Measurements from ENCODE around the gene MICAL2. TPM values are rescaled to one million over a fixed set of nuclear protein-coding genes. Genes with fewer than 3 reads are reported as not detected.
A peak's percentile ranks its signal among the peaks of the same experiment; 100 is the strongest.

Gene MICAL2
- total RNA-seq, 3 donors from 2014 or later, result 263 to 384 (median 312) TPM

DNA sequence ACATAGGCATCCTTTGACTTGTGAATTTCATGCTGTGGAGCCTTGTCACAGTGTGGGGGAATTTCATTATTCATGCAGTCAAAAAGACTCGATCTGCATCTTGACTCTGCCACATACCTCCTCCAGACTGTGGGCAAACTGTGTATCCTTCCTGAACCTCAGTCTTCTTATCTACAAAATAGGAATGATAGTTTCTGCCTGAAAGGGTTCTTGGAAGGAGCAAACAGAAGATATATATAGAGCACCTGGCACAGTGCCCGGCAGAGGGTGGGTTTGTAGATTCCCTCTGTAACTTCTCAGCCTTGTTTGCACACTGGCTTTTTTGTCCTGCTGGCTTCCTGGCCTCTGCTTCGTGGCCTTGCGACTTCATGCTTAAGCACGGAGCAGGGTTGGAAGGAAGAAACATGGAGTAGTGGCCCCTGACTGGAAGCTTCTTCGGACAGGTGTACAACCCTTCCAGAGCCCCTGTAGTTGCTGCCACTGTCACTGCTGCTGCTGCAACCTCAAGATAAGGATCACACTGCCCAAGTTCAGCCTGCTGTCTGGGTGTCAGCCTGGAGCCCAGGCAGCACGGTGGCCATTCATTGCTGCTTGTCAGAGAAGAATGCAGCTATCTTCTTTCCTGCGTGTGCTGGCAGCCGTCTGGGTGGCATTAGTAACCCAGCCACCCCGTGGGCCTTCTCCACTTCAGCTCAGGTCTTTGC lies 106.4 kb downstream of the MICAL2 start:
- TF ChIP-seq, protein P1, sequence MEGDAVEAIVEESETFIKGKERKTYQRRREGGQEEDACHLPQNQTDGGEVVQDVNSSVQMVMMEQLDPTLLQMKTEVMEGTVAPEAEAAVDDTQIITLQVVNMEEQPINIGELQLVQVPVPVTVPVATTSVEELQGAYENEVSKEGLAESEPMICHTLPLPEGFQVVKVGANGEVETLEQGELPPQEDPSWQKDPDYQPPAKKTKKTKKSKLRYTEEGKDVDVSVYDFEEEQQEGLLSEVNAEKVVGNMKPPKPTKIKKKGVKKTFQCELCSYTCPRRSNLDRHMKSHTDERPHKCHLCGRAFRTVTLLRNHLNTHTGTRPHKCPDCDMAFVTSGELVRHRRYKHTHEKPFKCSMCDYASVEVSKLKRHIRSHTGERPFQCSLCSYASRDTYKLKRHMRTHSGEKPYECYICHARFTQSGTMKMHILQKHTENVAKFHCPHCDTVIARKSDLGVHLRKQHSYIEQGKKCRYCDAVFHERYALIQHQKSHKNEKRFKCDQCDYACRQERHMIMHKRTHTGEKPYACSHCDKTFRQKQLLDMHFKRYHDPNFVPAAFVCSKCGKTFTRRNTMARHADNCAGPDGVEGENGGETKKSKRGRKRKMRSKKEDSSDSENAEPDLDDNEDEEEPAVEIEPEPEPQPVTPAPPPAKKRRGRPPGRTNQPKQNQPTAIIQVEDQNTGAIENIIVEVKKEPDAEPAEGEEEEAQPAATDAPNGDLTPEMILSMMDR (IDR thresholded peaks at IDR 0.05), result no peak
- Histone ChIP-seq H3K4me1 (ENCODE audit: low read depth) (peaks cover 6% of the 10 kb centered on the region), H3K9me3 (no peaks in the 10 kb centered on the region), H3K4me3 (no peak overlapping the region), H3K36me3 (ENCODE audit: low read depth) (no peaks in the 10 kb centered on the region)
- intact Hi-C loops (cut with DNase I, micrococcal nuclease), result no loop called here
- DNase-seq, result peak in 1 of 3 donors; percentile 51
- ATAC-seq, result no peak

DNA sequence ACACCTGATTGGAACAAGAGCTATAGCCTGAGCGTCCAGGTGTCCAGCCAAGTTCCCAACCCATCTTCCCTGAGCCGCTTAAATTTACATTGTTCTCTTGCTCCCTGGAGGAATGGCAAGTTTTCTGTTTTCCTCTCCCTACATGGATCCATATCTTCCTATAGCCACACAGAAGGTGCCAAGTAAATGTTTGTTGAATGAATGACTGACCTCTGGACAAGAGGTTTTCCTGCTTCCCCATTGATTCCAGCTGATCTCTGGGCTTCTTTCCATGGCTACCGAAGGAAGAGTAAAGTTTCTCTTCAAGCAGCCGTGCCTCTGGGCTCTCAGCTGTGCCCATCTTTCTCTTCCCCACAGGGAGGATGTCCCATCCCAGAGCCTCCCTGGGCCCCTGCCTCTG lies 107.5 kb downstream of the MICAL2 start:
- no peaks in the 10 kb centered on the region for H3K9me3 ChIP-seq
- DNase-seq, result no peak
- no peak overlapping the region for H3K4me3 ChIP-seq
- H3K4me1 ChIP-seq (ENCODE audit: low read depth), result peaks cover 16% of the 10 kb centered on the region
- no peak for ATAC-seq
- intact Hi-C loops (cut with DNase I, micrococcal nuclease), result no loop called here
- H3K36me3 ChIP-seq (ENCODE audit: low read depth), result no peaks in the 10 kb centered on the region
- TF ChIP-seq, protein P1 (IDR thresholded peaks at IDR 0.05), result no peak

DNA sequence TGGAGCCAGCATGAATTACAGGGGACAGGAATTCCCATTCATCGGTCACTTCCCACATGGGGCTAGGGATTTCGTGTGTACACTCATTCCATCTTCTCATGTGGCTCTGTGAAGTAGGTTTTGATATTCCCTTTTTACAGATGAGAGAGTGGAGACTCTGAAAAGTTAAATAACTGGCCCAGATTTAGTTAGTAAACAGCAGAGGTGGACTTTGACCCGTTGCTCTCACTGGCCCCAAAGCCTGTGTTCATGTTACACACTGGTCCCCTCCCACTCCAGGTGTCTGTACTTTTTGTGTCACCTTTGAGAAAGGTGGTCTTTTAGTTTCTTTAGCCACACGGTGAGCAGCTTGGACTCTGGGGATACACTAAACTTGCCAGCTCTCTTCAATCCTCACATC lies 108.5 kb downstream of the MICAL2 start:
- DNase-seq (peak in 1 of 3 donors; percentile 66), ATAC-seq (peak; percentile 36)
- TF ChIP-seq, protein P1 (IDR thresholded peaks at IDR 0.05), result no peak
- H3K9me3 ChIP-seq, result no peaks in the 10 kb centered on the region
- no peak overlapping the region for H3K4me3 ChIP-seq
- intact Hi-C loops (cut with DNase I, micrococcal nuclease), result no loop called here
- H3K36me3 ChIP-seq (ENCODE audit: low read depth), result no peaks in the 10 kb centered on the region
- H3K4me1 ChIP-seq (ENCODE audit: low read depth), result peaks cover 27% of the 10 kb centered on the region

DNA sequence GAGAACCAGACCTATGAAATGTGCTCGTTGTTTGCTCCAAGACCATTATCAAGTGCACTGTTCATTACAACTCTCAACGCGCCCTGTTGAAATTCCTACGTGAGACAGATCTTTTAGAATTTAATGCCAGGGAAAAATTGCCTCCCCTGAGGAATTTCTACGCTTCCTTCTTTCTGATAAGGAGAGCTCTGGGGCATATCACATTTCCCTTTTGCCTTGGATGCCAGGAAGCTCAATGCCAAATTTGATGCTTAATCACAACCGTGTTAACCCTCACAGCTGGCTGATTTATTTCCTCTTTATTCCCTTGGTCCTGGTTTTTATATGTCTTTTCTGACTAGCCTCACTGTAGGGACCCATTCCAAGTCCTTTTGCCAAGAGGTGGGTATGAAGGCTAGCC lies 109.4 kb downstream of the MICAL2 start:
- no peaks in the 10 kb centered on the region for H3K9me3 ChIP-seq
- intact Hi-C loops (cut with DNase I, micrococcal nuclease), result no loop called here
- peaks cover 35% of the 10 kb centered on the region for H3K4me1 ChIP-seq (ENCODE audit: low read depth)
- no peak overlapping the region for H3K4me3 ChIP-seq
- DNase-seq (no peak), ATAC-seq (no peak)
- TF ChIP-seq, protein P1 (IDR thresholded peaks at IDR 0.05), result no peak
- no peaks in the 10 kb centered on the region for H3K36me3 ChIP-seq (ENCODE audit: low read depth)

DNA sequence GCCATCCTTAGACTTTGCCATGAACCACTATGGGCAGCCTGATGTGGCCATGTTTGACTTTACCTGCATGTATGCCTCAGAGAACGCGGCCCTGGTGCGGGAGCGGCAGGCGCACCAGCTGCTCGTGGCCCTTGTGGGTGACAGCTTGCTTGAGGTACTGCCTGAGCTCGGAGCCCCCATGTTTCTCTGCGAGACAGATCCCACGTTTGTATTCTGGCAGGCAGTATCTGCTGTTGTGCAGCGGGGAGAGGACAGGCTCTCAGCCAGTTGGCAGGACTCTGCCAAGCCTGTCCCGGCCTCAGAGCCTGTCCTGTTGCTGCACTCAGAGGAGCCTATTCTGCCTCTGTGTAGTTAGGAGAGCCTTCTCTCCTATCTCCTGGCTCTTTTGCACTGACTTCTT lies 109.9 kb downstream of the MICAL2 start:
- ATAC-seq, result no peak

More for the DNA sequence above, 109.9 kb downstream of the MICAL2 start:
- no peaks in the 10 kb centered on the region for H3K9me3 ChIP-seq
- H3K36me3 ChIP-seq (ENCODE audit: low read depth), result no peaks in the 10 kb centered on the region
- no peak overlapping the region for H3K4me3 ChIP-seq
- TF ChIP-seq, protein P1 (IDR thresholded peaks at IDR 0.05), result no peak
- intact Hi-C loops (cut with DNase I, micrococcal nuclease), result no loop called here
- peaks cover 36% of the 10 kb centered on the region for H3K4me1 ChIP-seq (ENCODE audit: low read depth)
- DNase-seq, result no peak
